Left hindlimb (tissue), 1 donor: Measurements from ENCODE around the gene STK16.
"Not testable (repeated sequence)": the region's sequence is repeated elsewhere in the genome, so short reads cannot be mapped to it uniquely, and the experiment has no call there.

Source experiments
- DNase-seq: peaks from one replicate; pipeline ENCODE4 v3.0.0-alpha.2; 2018

The STK16 gene

DNA sequence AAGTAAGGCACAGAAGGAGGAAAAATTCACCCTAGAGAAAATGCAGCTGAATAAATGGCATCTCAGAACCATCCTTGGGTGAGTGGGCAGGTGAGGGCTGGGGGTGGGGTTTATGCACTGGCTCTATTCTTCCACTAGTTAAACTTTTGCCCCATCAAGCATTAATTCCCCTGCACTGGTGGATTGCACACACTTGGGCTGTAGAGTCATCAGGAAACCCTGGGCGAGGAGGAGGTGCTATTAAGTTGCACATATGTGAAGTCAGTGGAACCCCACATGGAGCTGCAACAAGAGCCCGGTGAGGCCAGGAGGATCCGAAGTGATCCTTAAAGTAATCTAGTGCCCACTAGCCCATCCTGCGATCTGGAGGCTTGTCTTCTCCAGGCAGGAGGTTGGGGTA lies 27.1 kb downstream of the STK16 start:
- no peak for DNase-seq

DNA sequence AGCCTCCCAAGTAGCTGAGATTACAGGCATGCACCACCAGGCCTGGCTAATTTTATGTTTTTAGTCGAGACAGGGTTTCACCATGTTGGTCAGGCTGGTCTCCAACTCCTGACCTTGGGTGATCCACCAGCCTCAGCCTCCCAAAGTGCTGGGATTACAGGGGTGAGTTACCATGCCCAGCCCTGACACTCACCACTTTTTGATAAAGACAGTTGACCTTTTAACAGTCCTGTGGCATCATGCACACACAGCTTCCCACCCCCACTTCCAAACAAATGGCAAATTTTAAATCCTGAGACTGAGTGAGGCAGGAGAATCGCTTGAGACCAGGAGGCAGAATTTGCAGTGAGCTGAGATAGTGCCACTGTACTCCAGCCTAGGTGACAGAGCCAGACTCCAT lies 27.7 kb downstream of the STK16 start:
- no peak for DNase-seq

DNA sequence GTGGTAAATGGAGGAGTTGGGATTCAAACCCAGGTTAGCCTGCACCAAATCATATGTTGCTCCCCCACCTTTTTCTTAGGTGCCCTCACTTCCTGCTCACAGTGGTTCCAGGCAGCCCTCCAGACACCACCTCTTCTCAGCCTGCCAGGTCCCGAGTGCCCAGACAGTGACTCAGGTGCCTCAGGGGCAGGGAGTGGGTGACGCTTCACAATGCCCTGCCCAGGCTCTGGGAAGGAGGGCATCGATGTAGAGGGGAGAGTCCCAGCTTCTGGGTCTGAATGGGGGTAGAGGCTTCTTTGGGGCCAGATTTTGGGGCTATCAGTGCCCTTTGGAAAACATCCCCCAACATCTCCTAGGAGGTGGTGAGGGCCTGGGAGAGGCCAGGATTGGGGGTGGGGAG lies 28.7 kb downstream of the STK16 start:
- DNase-seq = no peak

- DNase-seq = no peak
Observed at GRCh38 chr2:219274361-219274921, 29.2 kb downstream of the STK16 start.

DNA sequence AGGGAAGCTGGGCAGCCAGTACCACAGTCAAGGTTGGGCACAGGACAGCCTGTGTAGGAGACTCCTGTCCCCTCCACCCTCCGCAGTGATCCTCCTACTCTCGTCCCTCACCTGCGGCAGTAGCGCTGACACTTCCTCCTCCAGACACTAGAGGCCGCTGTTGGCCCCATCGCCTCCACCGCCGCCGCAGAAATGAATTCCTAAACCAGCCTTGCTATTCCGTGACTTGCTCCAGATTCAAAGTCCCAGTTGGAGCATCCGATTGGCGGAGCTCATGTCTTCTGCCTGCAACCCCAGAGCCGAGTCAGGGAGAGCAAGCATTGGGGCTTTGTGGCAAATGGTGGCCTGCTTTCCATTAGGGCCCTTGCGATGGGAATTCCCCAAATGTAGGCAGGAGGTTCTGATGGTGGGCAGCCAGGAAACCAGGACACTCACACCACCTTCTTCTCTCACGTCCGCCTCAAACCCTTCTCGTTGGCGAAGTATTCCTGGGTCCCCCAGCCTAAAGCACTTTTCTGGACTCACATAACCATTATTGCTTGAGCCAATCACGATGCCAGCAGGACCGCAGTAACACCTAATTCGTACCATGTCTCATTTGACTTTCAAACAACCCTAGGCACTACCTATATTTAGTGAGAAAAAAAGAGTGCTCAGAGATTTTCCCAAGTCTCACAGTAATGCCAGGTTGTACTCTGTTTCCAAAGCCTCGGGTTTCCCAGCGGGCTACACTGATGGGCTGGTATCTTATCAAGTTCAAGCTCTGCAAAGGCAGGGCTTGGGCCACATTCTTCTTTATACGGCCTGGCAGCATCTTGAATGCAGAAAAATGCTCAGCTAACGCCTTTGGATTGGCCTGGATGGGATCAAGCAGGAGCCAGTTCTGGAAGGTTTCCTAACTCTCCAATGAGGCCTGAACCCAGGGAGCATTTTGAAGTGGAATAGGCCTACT lies 32.7 kb downstream of the STK16 start:
- peak; percentile 86 for DNase-seq

- DNase-seq = no peak
Observed at GRCh38 chr2:219278655-219279150, 33.4 kb downstream of the STK16 start.

- DNase-seq = peak; percentile 99
Observed at GRCh38 chr2:219279151-219279915, 34.1 kb downstream of the STK16 start, which contains the start of gene DNAJB2. Gene DNAJB2 (plus strand): TSS chr2:219279366. CDS start chr2:219279834, 468 bp downstream.

DNA sequence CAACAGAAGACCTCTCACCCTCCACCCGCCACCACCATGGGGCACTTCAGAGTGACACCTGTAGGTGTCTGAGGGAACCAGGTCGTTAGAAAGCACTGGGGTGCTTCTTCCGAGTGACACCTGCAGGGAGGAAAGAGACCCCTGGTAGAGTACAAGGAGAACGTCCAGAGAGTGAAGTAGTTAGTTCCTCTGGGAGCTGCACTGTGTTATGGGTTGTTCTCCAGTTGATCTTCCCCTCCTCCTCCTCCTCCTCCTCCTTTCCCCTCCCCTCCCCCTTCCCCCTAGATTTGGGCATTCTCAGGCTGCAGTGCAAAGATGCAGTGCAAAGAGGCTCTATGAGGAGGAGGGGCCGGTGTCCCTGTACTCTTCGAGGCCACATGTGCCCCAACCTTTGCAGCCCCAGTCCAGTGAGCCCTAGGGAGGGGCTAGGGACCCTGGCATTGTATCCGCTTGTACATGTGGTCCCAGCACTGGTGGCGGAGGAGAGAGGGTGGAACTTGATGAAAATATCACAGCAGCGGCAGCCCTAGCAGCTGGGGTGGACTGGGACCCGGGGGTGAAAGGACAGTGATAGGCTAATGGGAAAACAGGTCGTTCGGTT lies 34.7 kb downstream of the STK16 start:
- DNase-seq = no peak

- DNase-seq = no peak
Observed at GRCh38 chr2:219280651-219281050, 35.4 kb downstream of the STK16 start.

DNA sequence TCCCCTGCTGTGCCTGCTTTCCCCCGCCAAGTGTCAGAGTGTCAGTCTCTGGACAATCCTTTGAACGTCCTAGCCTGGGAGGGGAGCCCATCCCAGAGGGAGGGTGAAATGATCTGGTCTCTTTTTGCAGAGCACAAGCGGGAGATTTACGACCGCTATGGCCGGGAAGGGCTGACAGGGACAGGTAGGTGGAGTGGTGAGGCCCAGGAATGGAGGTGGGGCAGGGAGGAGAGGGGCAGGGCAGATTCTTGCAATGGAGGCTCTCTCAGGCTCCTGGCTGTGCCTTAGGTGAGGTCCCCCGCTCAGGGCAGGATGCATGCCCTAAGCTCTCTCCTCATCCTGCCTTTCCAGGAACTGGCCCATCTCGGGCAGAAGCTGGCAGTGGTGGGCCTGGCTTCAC lies 36.3 kb downstream of the STK16 start:
- no peak for DNase-seq

DNA sequence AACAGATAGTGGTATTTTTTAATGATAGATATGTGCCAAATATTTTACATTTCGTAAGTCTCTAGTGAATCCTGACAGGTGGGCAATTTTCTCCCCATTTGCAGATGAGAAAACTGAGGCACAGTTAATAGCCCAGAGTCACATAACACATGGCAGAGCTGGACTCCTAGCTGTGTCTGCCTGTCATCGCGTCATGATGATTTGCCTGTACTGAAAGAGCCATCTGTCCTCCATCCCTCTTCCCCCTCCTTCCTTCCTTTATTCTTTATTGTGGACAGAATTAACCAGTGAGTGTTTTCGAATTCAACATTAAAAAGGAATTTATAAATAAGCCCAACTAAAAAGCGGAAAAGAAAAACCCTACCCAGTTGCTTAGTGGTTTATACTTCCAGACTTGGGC lies 37.1 kb downstream of the STK16 start:
- no peak for DNase-seq

DNA sequence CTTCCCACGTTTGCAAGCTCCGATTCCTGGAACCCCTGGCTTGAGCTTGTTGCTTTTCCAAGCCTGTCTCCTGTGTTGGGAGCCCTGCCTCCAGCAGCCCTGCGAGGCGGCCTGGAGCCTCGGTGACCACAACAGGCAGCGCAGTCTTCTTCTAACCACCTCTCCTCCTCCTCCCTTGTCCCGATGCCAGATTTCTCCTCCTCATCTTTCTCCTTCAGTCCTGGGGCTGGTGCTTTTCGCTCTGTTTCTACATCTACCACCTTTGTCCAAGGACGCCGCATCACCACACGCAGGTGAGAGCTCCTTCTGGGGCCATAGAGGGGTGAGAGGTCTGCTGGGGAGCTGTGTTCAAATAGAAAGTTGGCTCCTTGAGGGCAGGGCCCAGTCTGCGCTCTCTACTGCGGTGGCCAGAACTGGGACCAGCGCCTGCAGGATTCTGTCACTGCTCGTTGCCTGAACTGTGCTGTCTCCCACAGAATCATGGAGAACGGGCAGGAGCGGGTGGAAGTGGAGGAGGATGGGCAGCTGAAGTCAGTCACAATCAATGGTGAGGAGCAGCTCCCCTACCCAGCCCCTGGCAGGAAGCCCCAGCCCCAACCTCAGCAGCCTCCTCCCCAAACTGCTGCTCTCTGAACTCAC lies 37.8 kb downstream of the STK16 start:
- no peak for DNase-seq

GRCh38 chr2:219284501-219285372 lies 39.5 kb downstream of the STK16 start:
- DNase-seq = no peak

DNA sequence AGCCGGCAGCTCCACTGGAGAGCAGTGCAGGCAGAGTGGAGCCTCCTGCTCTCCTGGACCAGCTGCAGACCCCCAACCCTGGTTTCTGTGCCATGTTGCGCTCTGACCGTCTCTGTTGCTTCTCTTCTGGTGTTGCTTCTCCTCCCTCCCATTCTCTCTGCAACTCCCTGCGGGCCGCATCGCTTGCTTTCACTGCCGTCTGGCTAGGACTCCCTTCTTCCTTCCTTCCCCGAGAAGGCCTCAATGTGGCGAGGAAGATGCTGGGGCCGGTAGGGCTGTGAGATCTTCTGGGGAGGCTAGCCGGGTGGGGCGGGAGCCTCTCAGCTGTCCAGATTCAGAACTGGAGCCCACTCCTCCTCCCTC lies 40.1 kb downstream of the STK16 start:
- no peak for DNase-seq

GRCh38 chr2:219285894-219286425 lies 40.7 kb downstream of the STK16 start:
- peak; percentile 77 for DNase-seq

GRCh38 chr2:219286436-219287115 lies 41.3 kb downstream of the STK16 start:
- no peak for DNase-seq

DNA sequence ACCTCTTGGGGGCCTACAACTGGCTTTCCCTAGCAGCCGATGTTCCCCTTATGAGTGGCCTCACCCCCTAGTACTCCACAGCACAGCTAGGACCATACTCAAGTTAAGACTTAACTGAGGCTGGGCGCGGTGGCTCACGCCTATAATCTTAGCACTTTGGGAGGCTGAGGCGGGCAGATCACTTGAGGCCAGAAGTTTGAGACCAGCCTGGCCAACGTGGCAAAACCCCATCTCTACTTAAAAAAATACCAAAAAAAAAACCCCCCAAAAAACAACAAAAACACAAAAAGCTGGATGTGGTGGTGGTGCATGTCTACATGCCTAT lies 41.8 kb downstream of the STK16 start:
- DNase-seq = not testable (repeated sequence)

DNA sequence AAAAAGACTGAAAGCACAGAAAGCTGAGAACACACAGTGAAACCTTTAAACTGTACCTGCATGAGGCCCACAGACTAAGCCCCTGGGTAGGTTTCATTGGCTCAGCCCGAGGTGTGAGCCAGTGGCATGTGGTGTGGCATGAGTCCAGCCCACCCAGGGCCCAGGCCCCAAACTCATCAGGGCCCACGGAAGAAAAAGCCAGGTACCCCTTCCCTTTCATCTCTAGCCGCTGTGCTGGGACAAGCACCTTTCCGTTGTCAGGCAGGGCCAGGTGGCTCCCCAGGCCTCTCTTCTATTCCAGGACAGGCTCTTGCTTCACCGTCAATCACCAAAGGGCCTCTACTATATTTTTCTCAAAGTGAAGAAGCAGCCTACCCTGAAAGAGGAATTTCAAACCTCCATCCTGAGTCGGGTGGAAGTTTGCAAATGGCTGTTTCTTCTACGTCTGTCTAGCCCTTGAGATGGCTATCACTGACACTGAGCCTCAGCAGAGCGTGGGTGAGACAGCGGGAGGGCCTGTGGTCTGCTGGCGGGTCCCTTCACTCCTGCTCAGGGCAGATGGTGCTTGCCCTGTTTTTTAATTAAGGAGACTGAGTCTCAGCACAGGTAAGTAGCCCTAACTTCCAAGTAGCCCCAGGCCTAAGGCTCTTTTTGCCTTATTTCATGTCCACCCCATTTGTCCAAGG lies 42.4 kb downstream of the STK16 start:
- DNase-seq = no peak

DNA sequence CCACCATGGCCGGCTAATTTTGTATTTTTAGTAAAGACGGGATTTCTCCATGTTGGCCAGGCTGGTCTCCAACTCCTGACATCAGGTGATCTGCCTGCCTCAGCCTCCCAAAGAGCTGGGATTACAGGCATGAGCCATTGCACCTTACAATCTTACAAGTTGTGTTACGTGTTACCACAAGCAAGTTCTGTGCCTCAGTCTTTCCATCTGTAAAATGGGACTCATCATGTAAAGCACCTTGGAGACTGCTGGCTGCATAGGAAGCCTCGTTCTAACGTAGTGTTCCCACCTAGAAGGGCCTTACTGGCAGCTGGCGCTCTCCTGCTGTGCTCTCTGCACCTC lies 43.9 kb downstream of the STK16 start:
- DNase-seq = no peak
